Breast epithelium (tissue), 4 donors: Measurements from ENCODE around the gene DOCK6. TPM values are rescaled to one million over a fixed set of nuclear protein-coding genes. Genes with fewer than 3 reads are reported as not detected.

Source experiments
- DNase-seq, 2 donors: peaks; one replicate each; pipeline ENCODE4 v3.0.0-alpha.2; 2019; ENCODE audit warnings: low spot score in 2 of 2
- H3K27ac ChIP-seq, 2 donors: fragments of 200-600 bp; sonication (generic) in 1 of 2; one replicate each; pipeline ENCODE4 v1.5.1; 2016 to 2019; ENCODE audit warnings: mild to moderate bottlenecking in 1 of 2
- H3K27me3 ChIP-seq, 2 donors: fragments of 200-600 bp; sonication (generic) in 1 of 2; one replicate each; pipeline versions ENCODE4 v1.5.1 to v1.6.0; 2017 to 2019; ENCODE audit warnings: control low read depth in 1 of 2, mild to moderate bottlenecking in 1 of 2
- H3K36me3 ChIP-seq: fragments of 200-600 bp; one replicate; pipeline ENCODE4 v1.5.1; 2019
- H3K4me1 ChIP-seq, 2 donors: fragments of 200-600 bp; sonication (generic); one replicate each; pipeline ENCODE4 v1.5.1; 2016 to 2019; ENCODE audit warnings: control low read depth in 1 of 2
- H3K4me3 ChIP-seq, 3 donors: fragments of 200-600 bp; sonication (generic); 1 replicate in 2 of 3; 2 replicates in 1 of 3; pipeline ENCODE4 v1.5.1; 2016 to 2019; ENCODE audit warnings: mild to moderate bottlenecking in 3 of 3, moderate library complexity in 2 of 3
- H3K9me3 ChIP-seq, 2 donors: fragments of 200-600 bp; sonication (generic) in 1 of 2; one replicate each; pipeline ENCODE4 v1.5.1; 2016 to 2019; ENCODE audit warnings: control low read depth in 1 of 2
- CTCF ChIP-seq, 3 donors: fragments of 450-650 bp; IDR thresholded peaks; one replicate each; pipeline ENCODE4 v1.5.1; 2016 to 2017; ENCODE audit warnings: antibody characterized with exemption in 3 of 3, mild to moderate bottlenecking in 3 of 3, moderate library complexity in 3 of 3
- POLR2A ChIP-seq: fragments of 450-650 bp; IDR thresholded peaks from one replicate; pipeline ENCODE4 v1.6.1; 2016; ENCODE audit warnings: antibody characterized with exemption, mild to moderate bottlenecking, moderate library complexity
- POLR2AphosphoS5 ChIP-seq, 3 donors: sonication (generic); formaldehyde crosslinking; IDR thresholded peaks; one replicate each; pipeline ENCODE4 v1.6.1; 2017; ENCODE audit warnings: antibody characterized with exemption in 3 of 3
- intact Hi-C: fragments of 100-400 bp; cut with DNase I; formaldehyde crosslinking; loops from one replicate; pipeline ENCODE4 v1.15.1; 2023; ENCODE audit warnings: low total_unique reads
- total RNA-seq, 3 donors: library from RNA; depleted of rRNA; stranded (reverse); fragments of >200 nt; gene quantifications; one replicate each; pipeline ENCODE4 v1.1.0, GENCODE V29; 2016

DOCK6 gene
- total RNA-seq, 3 donors from 2014 or later = 20.9 to 59.3 (median 49.6) TPM

- Histone ChIP-seq H3K9me3 (no peaks in the 10 kb centered on the region), H3K27me3 (no peaks in the 10 kb centered on the region), H3K4me1 (no peaks in the 10 kb centered on the region), H3K4me3 (no peak overlapping the region), H3K36me3 (no peaks in the 10 kb centered on the region), H3K27ac (no peak overlapping the region)
- DNase-seq = no peak
- no peak for TF ChIP-seq POLR2A
- intact Hi-C loops = loop anchor here (10.0 kb wide), 1 partner anchor 193 kb away; the partner anchor contains the start of gene ELAVL3
Measured at GRCh38 chr19:11291415-11291814, 29.1 kb upstream of the DOCK6 start.

- DNase-seq = no peak
- Histone ChIP-seq H3K4me3 (no peak overlapping the region), H3K27ac (no peak overlapping the region), H3K4me1 (no peaks in the 10 kb centered on the region), H3K27me3 (no peaks in the 10 kb centered on the region), H3K9me3 (no peaks in the 10 kb centered on the region), H3K36me3 (no peaks in the 10 kb centered on the region)
- intact Hi-C loops = loop anchor here (10.0 kb wide), 1 partner anchor 195 kb away; the partner anchor contains the start of gene ELAVL3
- TF ChIP-seq CTCF (IDR thresholded peaks at IDR 0.05) (no peak), POLR2AphosphoS5 (IDR thresholded peaks at IDR 0.05) (no peak), POLR2A (no peak)
Measured at GRCh38 chr19:11290256-11290655, 27.9 kb upstream of the DOCK6 start.

GRCh38 chr19:11288349-11288748 is 26.0 kb upstream of the DOCK6 start:
- TF ChIP-seq CTCF (IDR thresholded peaks at IDR 0.05) (peak in 2 of 3 donors; percentile 21 to 39), POLR2AphosphoS5 (IDR thresholded peaks at IDR 0.05) (no peak), POLR2A (no peak)
- Histone ChIP-seq H3K9me3 (no peaks in the 10 kb centered on the region), H3K4me3 (no peak overlapping the region), H3K36me3 (no peaks in the 10 kb centered on the region), H3K27me3 (no peaks in the 10 kb centered on the region), H3K4me1 (no peaks in the 10 kb centered on the region), H3K27ac (no peak overlapping the region)
- no peak for DNase-seq
- intact Hi-C loops = no loop called here

GRCh38 chr19:11286312-11286974 is 24.1 kb upstream of the DOCK6 start:
- H3K27ac ChIP-seq = peak overlapping the region; percentile 6 to 38
- TF ChIP-seq POLR2AphosphoS5 (IDR thresholded peaks at IDR 0.05) = no peak
- TF ChIP-seq POLR2A = no peak
- peak in 1 of 3 donors; percentile 11 for TF ChIP-seq CTCF (IDR thresholded peaks at IDR 0.05)
- DNase-seq = no peak
- H3K27me3 ChIP-seq = no peaks in the 10 kb centered on the region
- intact Hi-C loops = no loop called here
- H3K36me3 ChIP-seq = no peaks in the 10 kb centered on the region
- no peaks in the 10 kb centered on the region for H3K9me3 ChIP-seq
- H3K4me3 ChIP-seq = no peak overlapping the region
- H3K4me1 ChIP-seq = no peaks in the 10 kb centered on the region

GRCh38 chr19:11284515-11284914 is 22.2 kb upstream of the DOCK6 start:
- DNase-seq = no peak
- TF ChIP-seq POLR2AphosphoS5 (IDR thresholded peaks at IDR 0.05) (no peak), CTCF (IDR thresholded peaks at IDR 0.05) (no peak), POLR2A (no peak)
- intact Hi-C loops = no loop called here

More at GRCh38 chr19:11284515-11284914, 22.2 kb upstream of the DOCK6 start:
- H3K27ac ChIP-seq = peak overlapping the region; percentile 38 to 48
- H3K4me1 ChIP-seq = no peaks in the 10 kb centered on the region
- no peaks in the 10 kb centered on the region for H3K36me3 ChIP-seq
- H3K9me3 ChIP-seq = no peaks in the 10 kb centered on the region
- H3K4me3 ChIP-seq = no peak overlapping the region
- no peaks in the 10 kb centered on the region for H3K27me3 ChIP-seq
